ENCODE data around the gene SMARCC2. TPM values are rescaled to one million over a fixed set of nuclear protein-coding genes. Genes with fewer than 3 reads are reported as not detected.
A peak's percentile ranks its signal among the peaks of the same experiment; 100 is the strongest.

SMARCC2 gene
- total RNA-seq, 1 donor from 2014 or later, result 207 TPM

- no peak for DNase-seq (ENCODE audit: low spot score, unreplicated experiment)
- Mint-ChIP-seq H3K9me3 (ENCODE audit: low read depth) (no peaks in the 10 kb centered on the region), H3K36me3 (ENCODE audit: insufficient read depth) (peaks cover 2% of the 10 kb centered on the region), H3K27ac (peak overlapping the region; percentile 72), H3K4me1 (ENCODE audit: low read depth) (peaks cover 41% of the 10 kb centered on the region), H3K4me3 (ENCODE audit: low read depth) (no peak overlapping the region), H3K27me3 (no peaks in the 10 kb centered on the region)
- TF ChIP-seq, protein P1, sequence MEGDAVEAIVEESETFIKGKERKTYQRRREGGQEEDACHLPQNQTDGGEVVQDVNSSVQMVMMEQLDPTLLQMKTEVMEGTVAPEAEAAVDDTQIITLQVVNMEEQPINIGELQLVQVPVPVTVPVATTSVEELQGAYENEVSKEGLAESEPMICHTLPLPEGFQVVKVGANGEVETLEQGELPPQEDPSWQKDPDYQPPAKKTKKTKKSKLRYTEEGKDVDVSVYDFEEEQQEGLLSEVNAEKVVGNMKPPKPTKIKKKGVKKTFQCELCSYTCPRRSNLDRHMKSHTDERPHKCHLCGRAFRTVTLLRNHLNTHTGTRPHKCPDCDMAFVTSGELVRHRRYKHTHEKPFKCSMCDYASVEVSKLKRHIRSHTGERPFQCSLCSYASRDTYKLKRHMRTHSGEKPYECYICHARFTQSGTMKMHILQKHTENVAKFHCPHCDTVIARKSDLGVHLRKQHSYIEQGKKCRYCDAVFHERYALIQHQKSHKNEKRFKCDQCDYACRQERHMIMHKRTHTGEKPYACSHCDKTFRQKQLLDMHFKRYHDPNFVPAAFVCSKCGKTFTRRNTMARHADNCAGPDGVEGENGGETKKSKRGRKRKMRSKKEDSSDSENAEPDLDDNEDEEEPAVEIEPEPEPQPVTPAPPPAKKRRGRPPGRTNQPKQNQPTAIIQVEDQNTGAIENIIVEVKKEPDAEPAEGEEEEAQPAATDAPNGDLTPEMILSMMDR (IDR thresholded peaks at IDR 0.05; ENCODE audit: unreplicated experiment), result no peak
Measured at GRCh38 chr12:56124133-56124532, 65.2 kb downstream of the SMARCC2 start.

- H3K4me3 Mint-ChIP-seq (ENCODE audit: low read depth), result no peak overlapping the region
- H3K4me1 Mint-ChIP-seq (ENCODE audit: low read depth), result peaks cover 43% of the 10 kb centered on the region
- H3K27ac Mint-ChIP-seq, result no peak overlapping the region
- TF ChIP-seq, protein P1 (IDR thresholded peaks at IDR 0.05; ENCODE audit: unreplicated experiment), result no peak
- no peak for DNase-seq (ENCODE audit: low spot score, unreplicated experiment)
- H3K9me3 Mint-ChIP-seq (ENCODE audit: low read depth), result no peaks in the 10 kb centered on the region
- H3K27me3 Mint-ChIP-seq, result no peaks in the 10 kb centered on the region
- peaks cover 4% of the 10 kb centered on the region for H3K36me3 Mint-ChIP-seq (ENCODE audit: insufficient read depth)
Measured at GRCh38 chr12:56122637-56123036, 66.6 kb downstream of the SMARCC2 start.

- Mint-ChIP-seq H3K4me3 (ENCODE audit: low read depth) (no peak overlapping the region), H3K27me3 (no peaks in the 10 kb centered on the region), H3K36me3 (ENCODE audit: insufficient read depth) (peaks cover 11% of the 10 kb centered on the region), H3K4me1 (ENCODE audit: low read depth) (peaks cover 32% of the 10 kb centered on the region), H3K27ac (no peak overlapping the region), H3K9me3 (ENCODE audit: low read depth) (no peaks in the 10 kb centered on the region)
- TF ChIP-seq, protein P1 (IDR thresholded peaks at IDR 0.05; ENCODE audit: unreplicated experiment), result no peak
- DNase-seq (ENCODE audit: low spot score, unreplicated experiment), result no peak
Measured at GRCh38 chr12:56121204-56121870, 67.9 kb downstream of the SMARCC2 start.

DNA sequence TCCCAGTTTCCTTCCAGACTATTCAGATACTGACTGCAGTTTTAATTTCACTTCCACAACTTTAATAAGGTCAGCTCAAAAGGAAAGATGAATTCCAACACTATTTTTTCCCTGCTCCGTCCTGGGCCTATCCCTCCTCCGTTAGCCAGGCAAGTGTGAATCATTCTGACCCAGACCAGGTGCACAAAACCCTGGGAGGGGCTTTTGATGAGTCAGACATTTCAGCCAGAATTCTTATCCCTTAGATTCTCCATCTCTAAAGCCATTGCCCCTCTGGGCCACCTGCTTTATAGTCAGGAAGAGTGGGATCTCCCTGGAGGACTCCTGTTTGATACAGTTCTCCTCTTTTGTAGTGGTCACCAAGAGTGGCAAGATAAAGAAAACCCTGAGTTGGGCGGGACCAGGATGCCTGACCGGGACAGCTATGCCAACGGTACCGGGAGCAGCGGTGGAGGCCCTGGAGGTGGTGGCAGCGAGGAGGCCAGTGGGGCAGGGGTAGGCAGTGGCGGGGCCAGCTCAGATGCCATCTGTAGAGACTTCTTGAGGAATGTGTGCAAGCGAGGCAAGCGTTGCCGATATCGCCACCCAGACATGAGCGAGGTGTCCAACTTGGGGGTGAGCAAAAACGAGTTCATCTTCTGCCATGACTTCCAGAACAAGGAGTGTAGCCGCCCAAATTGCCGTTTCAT lies 69.0 kb downstream of the SMARCC2 start:
- no peak overlapping the region for H3K27ac Mint-ChIP-seq
- peaks cover 11% of the 10 kb centered on the region for H3K36me3 Mint-ChIP-seq (ENCODE audit: insufficient read depth)
- no peak for DNase-seq (ENCODE audit: low spot score, unreplicated experiment)
- no peak overlapping the region for H3K4me3 Mint-ChIP-seq (ENCODE audit: low read depth)
- H3K27me3 Mint-ChIP-seq, result no peaks in the 10 kb centered on the region
- H3K4me1 Mint-ChIP-seq (ENCODE audit: low read depth), result peaks cover 28% of the 10 kb centered on the region
- no peaks in the 10 kb centered on the region for H3K9me3 Mint-ChIP-seq (ENCODE audit: low read depth)
- TF ChIP-seq, protein P1 (IDR thresholded peaks at IDR 0.05; ENCODE audit: unreplicated experiment), result no peak

DNA sequence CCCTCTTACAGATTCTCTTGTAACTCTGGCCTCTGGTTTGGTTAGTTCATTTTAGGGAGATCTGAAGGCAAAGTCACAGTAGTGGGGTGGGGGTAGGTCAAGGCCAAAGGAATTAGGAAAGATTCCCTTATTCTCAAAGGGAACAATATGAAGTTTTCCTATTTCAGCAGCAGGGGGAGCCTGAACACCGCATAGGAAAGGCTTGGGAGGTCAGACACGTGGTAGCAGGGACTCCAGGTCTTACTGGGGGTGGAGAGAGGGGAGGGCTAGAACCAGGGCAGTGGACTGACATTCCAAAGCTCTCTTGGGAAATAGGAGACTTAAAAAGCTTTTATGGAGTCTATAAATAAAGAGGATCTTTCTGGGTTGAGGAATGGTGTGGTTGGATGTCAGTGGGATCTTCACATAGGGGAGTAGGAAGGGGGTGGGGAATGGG lies 69.9 kb downstream of the SMARCC2 start:
- peak overlapping the region; percentile 99 for H3K27ac Mint-ChIP-seq
- H3K27me3 Mint-ChIP-seq, result no peaks in the 10 kb centered on the region
- peak overlapping the region; percentile 96 for H3K4me3 Mint-ChIP-seq (ENCODE audit: low read depth)
- DNase-seq (ENCODE audit: low spot score, unreplicated experiment), result peak; percentile 39
- TF ChIP-seq, protein P1 (IDR thresholded peaks at IDR 0.05; ENCODE audit: unreplicated experiment), result peak; percentile 66
- H3K36me3 Mint-ChIP-seq (ENCODE audit: insufficient read depth), result peaks cover 11% of the 10 kb centered on the region
- peaks cover 27% of the 10 kb centered on the region for H3K4me1 Mint-ChIP-seq (ENCODE audit: low read depth)
- no peaks in the 10 kb centered on the region for H3K9me3 Mint-ChIP-seq (ENCODE audit: low read depth)
